IMR-90 (cell line): ENCODE measurements around the gene PSTK. TPM values are rescaled to one million over a fixed set of nuclear protein-coding genes. Genes with fewer than 3 reads are reported as not detected.

Experiments used
- ATAC-seq: fragments of 200-7000 bp; cut with Tn5 transposase; 2 replicates; pipeline ENCODE4 v1.9.1; 2020; ENCODE audit warnings: low read depth, mild to moderate bottlenecking, moderate library complexity
- BruUV-seq: library from RNA; stranded (reverse); fragments of 400-500 nt; replicated peaks from 2 replicates; lab custom pipeline; 2021; lab: Mats Ljungman, UMichigan
- CTCF ChIA-PET: fragments of 300-600 bp; formaldehyde crosslinking; extraction: SDS; loops from one replicate; lab custom pipeline; 2021; ENCODE audit warnings: antibody characterized with exemption; lab: Yijun Ruan, JAX
- POLR2A ChIA-PET: fragments of 300-600 bp; sonication (Branson Sonifier 250); formaldehyde crosslinking; loops from one replicate; lab custom pipeline; 2022; ENCODE audit warnings: antibody characterized with exemption; ENCODE audit not compliant: unreplicated experiment; lab: Charles Lee
- DNase-seq: peaks from one replicate; pipeline ENCODE4 v3.0.0; 2013
- H2AFZ ChIP-seq: replicated peaks from 2 replicates; pipeline ENCODE3; 2013; ENCODE audit warnings: low read length, mild to moderate bottlenecking; ENCODE audit not compliant: poor library complexity
- H2AK5ac ChIP-seq: 2 replicates; pipeline ENCODE4 v1.6.1; 2013; ENCODE audit warnings: low read depth, low read length, inconsistent platforms
- H2AK9ac ChIP-seq: replicated peaks from 2 replicates; pipeline ENCODE3; 2013; ENCODE audit warnings: mild to moderate bottlenecking, low read depth, low read length, moderate library complexity; ENCODE audit not compliant: poor library complexity
- H2BK120ac ChIP-seq: 2 replicates; pipeline ENCODE4 v1.6.1; 2013; ENCODE audit warnings: low read depth, low read length, inconsistent platforms
- H2BK15ac ChIP-seq: 3 replicates; pipeline ENCODE4 v1.6.1; 2013; ENCODE audit warnings: low read depth, low read length, inconsistent platforms
- H2BK20ac ChIP-seq: 2 replicates; pipeline ENCODE4 v1.6.1; 2013; ENCODE audit warnings: low read depth, mild to moderate bottlenecking, inconsistent platforms, low read length, moderate library complexity
- H2BK5ac ChIP-seq: 2 replicates; pipeline ENCODE4 v1.6.1; 2013; ENCODE audit warnings: mild to moderate bottlenecking, low read depth, low read length, inconsistent platforms; ENCODE audit not compliant: poor library complexity, severe bottlenecking
- H3K14ac ChIP-seq: replicated peaks from 2 replicates; pipeline ENCODE4 v1.6.1; 2013; ENCODE audit warnings: low read depth, low read length, inconsistent platforms
- H3K18ac ChIP-seq: 2 replicates; pipeline ENCODE4 v1.6.1; 2013; ENCODE audit warnings: low read depth, low read length, control low read depth
- H3K23ac ChIP-seq: 2 replicates; pipeline ENCODE4 v1.6.1; 2013; ENCODE audit warnings: low read depth, low read length, inconsistent platforms
- H3K27ac ChIP-seq: 2 replicates; pipeline ENCODE4 v1.5.1; 2013; ENCODE audit warnings: mild to moderate bottlenecking, control low read depth, low read length; ENCODE audit not compliant: insufficient read depth
- H3K27me3 ChIP-seq: 2 replicates; pipeline ENCODE4 v1.6.1; 2013; ENCODE audit warnings: low read length; ENCODE audit not compliant: control insufficient read depth, insufficient read depth
- H3K36me3 ChIP-seq: 2 replicates; pipeline ENCODE4 v1.6.1; 2013; ENCODE audit warnings: low read length, mixed read lengths; ENCODE audit not compliant: control insufficient read depth, insufficient read depth
- H3K4ac ChIP-seq: 2 replicates; pipeline ENCODE4 v1.6.1; 2013; ENCODE audit warnings: low read depth, low read length, inconsistent platforms
- H3K4me1 ChIP-seq: 2 replicates; pipeline ENCODE4 v1.6.1; 2013; ENCODE audit warnings: low read length, mixed read lengths; ENCODE audit not compliant: control insufficient read depth, insufficient read depth
- H3K4me2 ChIP-seq: 2 replicates; pipeline ENCODE4 v1.6.1; 2013; ENCODE audit warnings: low read depth, mild to moderate bottlenecking, control low read depth, low read length, moderate library complexity
- H3K4me3 ChIP-seq: 2 replicates; pipeline ENCODE4 v1.5.1; 2013; ENCODE audit warnings: low read depth, mild to moderate bottlenecking, control low read depth, low read length, moderate library complexity; ENCODE audit not compliant: insufficient read depth
- H3K56ac ChIP-seq: 2 replicates; pipeline ENCODE4 v1.6.1; 2013; ENCODE audit warnings: low read length, inconsistent platforms; ENCODE audit not compliant: insufficient read depth; ENCODE audit errors: extremely low read depth
- H3K79me1 ChIP-seq, 2 experiments: 2 replicates each; pipeline ENCODE4 v1.6.1; 2013; ENCODE audit warnings: low read length in 2 of 2, inconsistent platforms in 1 of 2, low read depth in 1 of 2
- H3K9ac ChIP-seq: 2 replicates; pipeline ENCODE4 v1.6.1; 2013; ENCODE audit warnings: low read depth, low read length, control low read depth
- H3K9me1 ChIP-seq: 2 replicates; pipeline ENCODE4 v1.6.1; 2013; ENCODE audit warnings: low read length, inconsistent platforms; ENCODE audit not compliant: insufficient read depth
- H3K9me3 ChIP-seq: 2 replicates; pipeline ENCODE4 v1.6.1; 2013; ENCODE audit warnings: low read length; ENCODE audit not compliant: control insufficient read depth, insufficient read depth
- H4K20me1 ChIP-seq: 2 replicates; pipeline ENCODE4 v1.6.1; 2013; ENCODE audit warnings: low read length, inconsistent platforms; ENCODE audit not compliant: insufficient read depth
- H4K5ac ChIP-seq: 2 replicates; pipeline ENCODE4 v1.6.1; 2013; ENCODE audit warnings: mild to moderate bottlenecking, low read depth, low read length, control low read depth
- H4K8ac ChIP-seq, 2 experiments: 2 replicates each; pipeline ENCODE4 v1.6.1; 2013; ENCODE audit warnings: low read depth in 2 of 2, low read length in 2 of 2, control low read depth in 1 of 2, inconsistent platforms in 1 of 2
- H4K91ac ChIP-seq: 2 replicates; pipeline ENCODE4 v1.6.1; 2013; ENCODE audit warnings: low read depth, low read length, inconsistent platforms; ENCODE audit not compliant: insufficient read depth
- MAFK ChIP-seq: IDR thresholded peaks from 2 replicates; pipeline ENCODE4 v1.6.1; 2012; ENCODE audit warnings: low read depth, low read length, improper control_type of control experiment
- RFX5 ChIP-seq: IDR thresholded peaks from 2 replicates; pipeline ENCODE4 v1.8.0; 2012; ENCODE audit warnings: low read depth, mild to moderate bottlenecking, low read length, moderate library complexity
- WGBS, 2 experiments: methylation state at CpG; one replicate each; pipeline versions ENCODE4 v1.1.5 to v1.1.7; 2013; ENCODE audit warnings: missing lambda C conversion rate in 2 of 2; ENCODE audit not compliant: insufficient read length in 1 of 2; ENCODE audit errors: extremely low coverage in 2 of 2; 5-methylcytosine and 5-hydroxymethylcytosine counted together
- dilution Hi-C: fragments of 300-500 bp; cut with HindIII; formaldehyde crosslinking; loops from one replicate; pipeline ENCODE4 v1.14.3; 2018; ENCODE audit warnings: low sequenced_read_pairs; ENCODE audit not compliant: unreplicated experiment
- in situ Hi-C: fragments of 300-500 bp; cut with MboI; formaldehyde crosslinking; loops from 3 replicates; pipeline ENCODE4 v1.14.3; 2019; ENCODE audit warnings: low sequenced_read_pairs, inconsistent platforms, mixed read lengths
- intact Hi-C: fragments of 100-400 bp; cut with micrococcal nuclease; formaldehyde crosslinking; loops from 2 replicates; pipeline ENCODE4 v1.10.0; 2022
- polyA plus RNA-seq, 3 experiments: library from polyadenylated mRNA; depleted of rRNA; stranded (reverse); fragments of >200 nt; gene quantifications; 2 replicates each; pipeline ENCODE4 v1.2.3, GENCODE V29; 2012; ENCODE audit warnings: low replicate concordance in 1 of 3
- total RNA-seq: library from RNA; depleted of rRNA; stranded (reverse); fragments of >200 nt; gene quantifications from 2 replicates; pipeline ENCODE4 v1.2.3, GENCODE V29; 2012

Gene PSTK
- total and polyA plus RNA-seq, 2 of the 4 experiments (the other 2 are of a cell fraction): 4.1 to 4.2 TPM

DNA sequence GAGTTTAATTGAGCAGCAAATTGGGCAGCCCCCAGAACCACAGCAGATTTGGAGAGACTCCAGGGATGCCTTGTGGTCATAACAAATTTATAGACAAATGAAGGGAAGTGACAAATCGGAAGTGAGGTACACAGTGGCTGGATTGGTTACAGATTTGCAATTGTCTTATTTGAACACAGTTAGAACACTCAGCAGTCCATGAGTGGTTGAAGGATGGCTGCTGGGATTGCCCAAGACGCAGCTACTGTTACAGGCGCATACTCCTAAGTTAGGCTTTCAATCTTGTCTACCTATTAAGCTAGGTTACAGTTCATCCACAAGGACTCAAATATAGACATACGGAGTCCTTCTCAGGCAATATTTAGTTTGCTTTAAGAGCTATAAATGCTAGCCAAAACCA is 36.0 kb downstream of the PSTK start:
- Histone ChIP-seq H2BK20ac (no peak overlapping the region), H3K56ac (no peak overlapping the region), H3K4me3 (no peak overlapping the region), H2BK15ac (no peak overlapping the region), H3K27me3 (no peaks in the 10 kb centered on the region), H3K14ac (no peak overlapping the region), H2BK5ac (no peak overlapping the region), H3K9ac (no peak overlapping the region), H2AK9ac (no peak overlapping the region), H2AK5ac (no peak overlapping the region), H3K9me1 (no peaks in the 10 kb centered on the region), H3K18ac (no peak overlapping the region), H3K79me1 (no peaks in the 10 kb centered on the region), H4K20me1 (no peaks in the 10 kb centered on the region), H3K23ac (no peak overlapping the region), H3K36me3 (no peaks in the 10 kb centered on the region), H2BK120ac (no peak overlapping the region), H4K5ac (no peak overlapping the region), H3K4ac (no peak overlapping the region), H2AFZ (no peak overlapping the region), H3K27ac (no peak overlapping the region), H4K91ac (no peak overlapping the region), H4K8ac (no peak overlapping the region), H3K4me1 (no peaks in the 10 kb centered on the region), H3K9me3 (no peaks in the 10 kb centered on the region), H3K4me2 (no peak overlapping the region)
- CTCF ChIA-PET: interaction anchor here (0.6 kb wide), 1 partner anchor 9 kb away, joined by 3 read pairs; no protein-coding TSS in a partner anchor
- no CpG with 5 or more reads among the region's 4 CpGs for WGBS, 2 experiments
- in situ Hi-C loops (no loop called here), intact Hi-C loops (no loop called here), dilution Hi-C loops (no loop called here)
- no peak for ATAC-seq
- POLR2A ChIA-PET: no interaction called here
- no TSS peak for BruUV-seq
- TF ChIP-seq MAFK (no peak), RFX5 (no peak)
- DNase-seq: no peak
